GM12892 (cell line): ENCODE data around the gene TUSC2.

Source experiments
- POLR2A ChIP-seq: IDR thresholded peaks from 2 replicates; pipeline ENCODE4 v1.6.1; 2011; ENCODE audit warnings: low read depth, low read length, control low read depth
- POLR2AphosphoS5 ChIP-seq: IDR thresholded peaks from 2 replicates; pipeline ENCODE4 v1.6.1; 2011; ENCODE audit warnings: low read depth, low read length, control low read depth

GRCh38 chr3:50287262-50287661 lies 40.8 kb downstream of the TUSC2 start:
- TF ChIP-seq POLR2AphosphoS5 (no peak), POLR2A (no peak)
